Nephron progenitor cell (in vitro differentiated cells): ENCODE results near the gene CRYBB3.

Source experiments
- DNase-seq: peaks from one replicate; pipeline ENCODE4 v3.0.0; 2021
- H3K27ac Mint-ChIP-seq: 2 replicates; pipeline ENCODE4 v1.8.0; 2021; ENCODE audit warnings: mild to moderate bottlenecking, moderate library complexity, mixed read lengths
- H3K27me3 Mint-ChIP-seq: 2 replicates; pipeline ENCODE4 v1.8.0; 2021; ENCODE audit warnings: mild to moderate bottlenecking, low read depth, mixed read lengths; ENCODE audit not compliant: poor library complexity
- H3K36me3 Mint-ChIP-seq: 2 replicates; pipeline ENCODE4 v1.8.0; 2021; ENCODE audit warnings: low read depth, mixed read lengths
- H3K4me1 Mint-ChIP-seq: 2 replicates; pipeline ENCODE4 v1.8.0; 2021; ENCODE audit warnings: mixed read lengths
- H3K4me3 Mint-ChIP-seq: 2 replicates; pipeline ENCODE4 v1.8.0; 2021; ENCODE audit warnings: mild to moderate bottlenecking, moderate library complexity, mixed read lengths
- H3K9me3 Mint-ChIP-seq: 2 replicates; pipeline ENCODE4 v1.8.0; 2021; ENCODE audit warnings: mild to moderate bottlenecking, moderate library complexity, mixed read lengths
- CTCF ChIP-seq: fragments of 200-600 bp; sonication (generic); IDR thresholded peaks from 2 replicates; pipeline ENCODE4 v1.5.0; 2021; ENCODE audit warnings: antibody characterized with exemption

CRYBB3 gene

GRCh38 chr22:25213221-25213620, 13.6 kb downstream of the CRYBB3 start:
- H3K27ac Mint-ChIP-seq, result no peak overlapping the region
- no peaks in the 10 kb centered on the region for H3K4me1 Mint-ChIP-seq
- H3K4me3 Mint-ChIP-seq, result no peak overlapping the region
- TF ChIP-seq CTCF, result no peak
- H3K27me3 Mint-ChIP-seq, result peaks cover 15% of the 10 kb centered on the region
- no peak for DNase-seq
- peaks cover 3% of the 10 kb centered on the region for H3K36me3 Mint-ChIP-seq
- peaks cover 21% of the 10 kb centered on the region for H3K9me3 Mint-ChIP-seq

- Mint-ChIP-seq H3K27me3 (peaks cover 41% of the 10 kb centered on the region), H3K36me3 (peaks cover 3% of the 10 kb centered on the region), H3K4me1 (no peaks in the 10 kb centered on the region), H3K27ac (no peak overlapping the region), H3K4me3 (no peak overlapping the region), H3K9me3 (peaks cover 21% of the 10 kb centered on the region)
- no peak for DNase-seq
- TF ChIP-seq CTCF, result no peak
Observed at GRCh38 chr22:25216230-25216629, 16.6 kb downstream of the CRYBB3 start.

GRCh38 chr22:25219211-25219689, 19.6 kb downstream of the CRYBB3 start, which contains the start of gene CRYBB2:
Gene CRYBB2, plus strand, starts transcription at chr22:25219639. Its CDS starts 1,791 bp downstream, at chr22:25221430.
- no peak within 1 kb of the TSS for H3K27ac Mint-ChIP-seq
- H3K9me3 Mint-ChIP-seq, result peaks cover 11% of the 10 kb centered on the region
- no peaks in the 10 kb centered on the region for H3K4me1 Mint-ChIP-seq
- no peak within 1 kb of the TSS for H3K4me3 Mint-ChIP-seq
- no peak for DNase-seq
- H3K27me3 Mint-ChIP-seq, result peaks cover 55% of the 10 kb centered on the region
- no peak for TF ChIP-seq CTCF
- no peaks in the 10 kb centered on the region for H3K36me3 Mint-ChIP-seq

- peaks cover 55% of the 10 kb centered on the region for H3K27me3 Mint-ChIP-seq
- no peak overlapping the region for H3K27ac Mint-ChIP-seq
- no peak for DNase-seq
- no peak for TF ChIP-seq CTCF
- no peaks in the 10 kb centered on the region for H3K4me1 Mint-ChIP-seq
- H3K9me3 Mint-ChIP-seq, result peaks cover 7% of the 10 kb centered on the region
- no peak overlapping the region for H3K4me3 Mint-ChIP-seq
- H3K36me3 Mint-ChIP-seq, result no peaks in the 10 kb centered on the region
Observed at GRCh38 chr22:25219948-25220442, 20.3 kb downstream of the CRYBB3 start.

GRCh38 chr22:25221790-25222189, 22.1 kb downstream of the CRYBB3 start:
- Mint-ChIP-seq H3K27ac (no peak overlapping the region), H3K4me1 (no peaks in the 10 kb centered on the region), H3K36me3 (no peaks in the 10 kb centered on the region), H3K9me3 (no peaks in the 10 kb centered on the region), H3K4me3 (no peak overlapping the region), H3K27me3 (peaks cover 49% of the 10 kb centered on the region)
- no peak for TF ChIP-seq CTCF
- DNase-seq, result no peak

GRCh38 chr22:25223269-25223850, 23.7 kb downstream of the CRYBB3 start:
- no peaks in the 10 kb centered on the region for H3K9me3 Mint-ChIP-seq
- no peak for DNase-seq
- TF ChIP-seq CTCF, result no peak
- no peak overlapping the region for H3K27ac Mint-ChIP-seq
- H3K4me3 Mint-ChIP-seq, result no peak overlapping the region
- peaks cover 53% of the 10 kb centered on the region for H3K27me3 Mint-ChIP-seq
- no peaks in the 10 kb centered on the region for H3K4me1 Mint-ChIP-seq
- no peaks in the 10 kb centered on the region for H3K36me3 Mint-ChIP-seq
